Measurements from ENCODE around the gene FCHSD2.
"Not testable (repeated sequence)": the region's sequence is repeated elsewhere in the genome, so short reads cannot be mapped to it uniquely, and the experiment has no call there.

Gene FCHSD2

GRCh38 chr11:73072935-73073481, 69.1 kb downstream of the FCHSD2 start:
- ChIA-PET CTCF (no interaction called here), POLR2A (no interaction called here)
- Histone ChIP-seq H3K4me1 (ENCODE audit: control insufficient read depth, insufficient read depth, low read length) (peaks cover 5% of the 10 kb centered on the region; the same call in 1 of the 2 replicates), H3K36me3 (ENCODE audit: control insufficient read depth in 2 of 2, insufficient read depth in 1 of 2, low read length in 2 of 2) (no peaks in the 10 kb centered on the region; a peak in 1 of 3 replicates), H3K4me3 (ENCODE audit: low read depth, low read length) (no peak overlapping the region), H3K9me3 (ENCODE audit: control insufficient read depth, insufficient read depth, low read depth, low read length) (no peaks in the 10 kb centered on the region), H3K27ac (ENCODE audit: extremely low read depth, low read depth, low read length) (no peak overlapping the region)
- TF ChIP-seq ZNF169 (tag by site-specific recombination; IDR thresholded peaks at IDR 0.05) (no peak), BCL11A (tag by site-specific recombination; IDR thresholded peaks at IDR 0.05; ENCODE audit: low read depth) (no peak), PBX3 (CRISPR knock-in tag; IDR thresholded peaks at IDR 0.05) (no peak), ZNF266 (tag by site-specific recombination; IDR thresholded peaks at IDR 0.05; ENCODE audit: low read depth) (no peak), ZNF202 (tag by site-specific recombination; IDR thresholded peaks at IDR 0.05; ENCODE audit: borderline replicate concordance) (no peak), ZNF214 (tag by site-specific recombination; IDR thresholded peaks at IDR 0.05; ENCODE audit: borderline replicate concordance) (no peak), ZNF114 (tag by site-specific recombination; IDR thresholded peaks at IDR 0.05) (no peak), ZNF501 (tag by site-specific recombination; IDR thresholded peaks at IDR 0.05) (no peak)
- TF ChIP-seq, protein P1, sequence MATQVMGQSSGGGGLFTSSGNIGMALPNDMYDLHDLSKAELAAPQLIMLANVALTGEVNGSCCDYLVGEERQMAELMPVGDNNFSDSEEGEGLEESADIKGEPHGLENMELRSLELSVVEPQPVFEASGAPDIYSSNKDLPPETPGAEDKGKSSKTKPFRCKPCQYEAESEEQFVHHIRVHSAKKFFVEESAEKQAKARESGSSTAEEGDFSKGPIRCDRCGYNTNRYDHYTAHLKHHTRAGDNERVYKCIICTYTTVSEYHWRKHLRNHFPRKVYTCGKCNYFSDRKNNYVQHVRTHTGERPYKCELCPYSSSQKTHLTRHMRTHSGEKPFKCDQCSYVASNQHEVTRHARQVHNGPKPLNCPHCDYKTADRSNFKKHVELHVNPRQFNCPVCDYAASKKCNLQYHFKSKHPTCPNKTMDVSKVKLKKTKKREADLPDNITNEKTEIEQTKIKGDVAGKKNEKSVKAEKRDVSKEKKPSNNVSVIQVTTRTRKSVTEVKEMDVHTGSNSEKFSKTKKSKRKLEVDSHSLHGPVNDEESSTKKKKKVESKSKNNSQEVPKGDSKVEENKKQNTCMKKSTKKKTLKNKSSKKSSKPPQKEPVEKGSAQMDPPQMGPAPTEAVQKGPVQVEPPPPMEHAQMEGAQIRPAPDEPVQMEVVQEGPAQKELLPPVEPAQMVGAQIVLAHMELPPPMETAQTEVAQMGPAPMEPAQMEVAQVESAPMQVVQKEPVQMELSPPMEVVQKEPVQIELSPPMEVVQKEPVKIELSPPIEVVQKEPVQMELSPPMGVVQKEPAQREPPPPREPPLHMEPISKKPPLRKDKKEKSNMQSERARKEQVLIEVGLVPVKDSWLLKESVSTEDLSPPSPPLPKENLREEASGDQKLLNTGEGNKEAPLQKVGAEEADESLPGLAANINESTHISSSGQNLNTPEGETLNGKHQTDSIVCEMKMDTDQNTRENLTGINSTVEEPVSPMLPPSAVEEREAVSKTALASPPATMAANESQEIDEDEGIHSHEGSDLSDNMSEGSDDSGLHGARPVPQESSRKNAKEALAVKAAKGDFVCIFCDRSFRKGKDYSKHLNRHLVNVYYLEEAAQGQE (tag by site-specific recombination; IDR thresholded peaks at IDR 0.05), result no peak
- TF ChIP-seq, protein P2, sequence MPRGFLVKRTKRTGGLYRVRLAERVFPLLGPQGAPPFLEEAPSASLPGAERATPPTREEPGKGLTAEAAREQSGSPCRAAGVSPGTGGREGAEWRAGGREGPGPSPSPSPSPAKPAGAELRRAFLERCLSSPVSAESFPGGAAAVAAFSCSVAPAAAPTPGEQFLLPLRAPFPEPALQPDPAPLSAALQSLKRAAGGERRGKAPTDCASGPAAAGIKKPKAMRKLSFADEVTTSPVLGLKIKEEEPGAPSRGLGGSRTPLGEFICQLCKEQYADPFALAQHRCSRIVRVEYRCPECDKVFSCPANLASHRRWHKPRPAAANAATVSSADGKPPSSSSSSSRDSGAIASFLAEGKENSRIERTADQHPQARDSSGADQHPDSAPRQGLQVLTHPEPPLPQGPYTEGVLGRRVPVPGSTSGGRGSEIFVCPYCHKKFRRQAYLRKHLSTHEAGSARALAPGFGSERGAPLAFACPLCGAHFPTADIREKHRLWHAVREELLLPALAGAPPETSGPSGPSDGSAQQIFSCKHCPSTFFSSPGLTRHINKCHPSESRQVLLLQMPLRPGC (tag by site-specific recombination; IDR thresholded peaks at IDR 0.05), result no peak

GRCh38 chr11:73070653-73071052, 71.5 kb downstream of the FCHSD2 start:
- POLR2A ChIA-PET, result no interaction called here
- TF ChIP-seq ZNF202 (tag by site-specific recombination; IDR thresholded peaks at IDR 0.05; ENCODE audit: borderline replicate concordance) (no peak), ZBTB26 (tag by site-specific recombination; optimal IDR thresholded peaks at IDR 0.05) (no peak), ZBTB44 (tag by site-specific recombination; IDR thresholded peaks at IDR 0.05) (no peak), HOXD13 (CRISPR knock-in tag; IDR thresholded peaks at IDR 0.05; ENCODE audit: borderline replicate concordance) (no peak), ZNF157 (tag by site-specific recombination; IDR thresholded peaks at IDR 0.05) (no peak), ZNF23 (tag by site-specific recombination; IDR thresholded peaks at IDR 0.05; ENCODE audit: borderline replicate concordance) (no peak), ZNF596 (tag by site-specific recombination; IDR thresholded peaks at IDR 0.05) (no peak)
- CTCF ChIA-PET, result interaction anchor here (0.6 kb wide), 1 partner anchor 150 kb away, joined by 3 read pairs; no protein-coding TSS in a partner anchor
- Histone ChIP-seq H3K4me3 (ENCODE audit: low read depth, low read length) (no peak overlapping the region), H3K9me3 (ENCODE audit: control insufficient read depth, insufficient read depth, low read depth, low read length) (no peaks in the 10 kb centered on the region), H3K36me3 (ENCODE audit: control insufficient read depth in 2 of 2, insufficient read depth in 1 of 2, low read length in 2 of 2) (no peaks in the 10 kb centered on the region), H3K27ac (ENCODE audit: extremely low read depth, low read depth, low read length) (no peak overlapping the region), H3K4me1 (ENCODE audit: control insufficient read depth, insufficient read depth, low read length) (peaks cover 5% of the 10 kb centered on the region; the same call in 1 of the 2 replicates)

GRCh38 chr11:73061857-73062424, 80.2 kb downstream of the FCHSD2 start:
- H3K27ac ChIP-seq (ENCODE audit: extremely low read depth, low read depth, low read length); H3K4me1 ChIP-seq (ENCODE audit: control insufficient read depth, insufficient read depth, low read length); H3K4me3 ChIP-seq (ENCODE audit: low read depth, low read length); CTCF ChIA-PET; POLR2A ChIA-PET; H3K36me3 ChIP-seq (ENCODE audit: control insufficient read depth in 2 of 2, insufficient read depth in 1 of 2, low read length in 2 of 2); H3K9me3 ChIP-seq (ENCODE audit: control insufficient read depth, insufficient read depth, low read depth, low read length): not testable (repeated sequence)

DNA sequence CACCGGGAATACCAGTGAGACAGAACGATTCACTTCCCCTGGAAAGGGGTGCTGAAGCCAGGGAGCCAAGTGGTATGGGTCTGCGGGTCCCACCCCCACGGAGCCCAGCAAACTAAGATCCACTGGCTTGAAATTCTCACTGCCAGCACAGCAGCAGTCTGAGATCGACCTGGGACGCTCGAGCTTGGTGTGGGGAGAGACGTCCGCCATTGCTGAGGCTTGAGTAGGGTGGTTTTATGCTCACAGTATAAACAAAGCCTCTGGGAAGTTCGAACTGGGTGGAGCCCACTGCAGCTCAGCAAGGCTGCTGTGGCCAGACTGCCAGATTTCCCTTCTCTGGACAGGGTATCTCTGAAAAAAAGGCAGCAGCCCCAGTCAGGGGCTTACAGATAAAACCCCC, 80.7 kb downstream of the FCHSD2 start:
- POLR2A ChIA-PET; H3K27ac ChIP-seq (ENCODE audit: extremely low read depth, low read depth, low read length); H3K4me3 ChIP-seq (ENCODE audit: low read depth, low read length); H3K9me3 ChIP-seq (ENCODE audit: control insufficient read depth, insufficient read depth, low read depth, low read length); H3K4me1 ChIP-seq (ENCODE audit: control insufficient read depth, insufficient read depth, low read length); CTCF ChIA-PET; H3K36me3 ChIP-seq (ENCODE audit: control insufficient read depth in 2 of 2, insufficient read depth in 1 of 2, low read length in 2 of 2): not testable (repeated sequence)

Data from HEK293 (cell line).